Measurements from ENCODE around the gene FANCD2.
A peak's percentile ranks its signal among the peaks of the same experiment; 100 is the strongest.

FANCD2 gene

DNA sequence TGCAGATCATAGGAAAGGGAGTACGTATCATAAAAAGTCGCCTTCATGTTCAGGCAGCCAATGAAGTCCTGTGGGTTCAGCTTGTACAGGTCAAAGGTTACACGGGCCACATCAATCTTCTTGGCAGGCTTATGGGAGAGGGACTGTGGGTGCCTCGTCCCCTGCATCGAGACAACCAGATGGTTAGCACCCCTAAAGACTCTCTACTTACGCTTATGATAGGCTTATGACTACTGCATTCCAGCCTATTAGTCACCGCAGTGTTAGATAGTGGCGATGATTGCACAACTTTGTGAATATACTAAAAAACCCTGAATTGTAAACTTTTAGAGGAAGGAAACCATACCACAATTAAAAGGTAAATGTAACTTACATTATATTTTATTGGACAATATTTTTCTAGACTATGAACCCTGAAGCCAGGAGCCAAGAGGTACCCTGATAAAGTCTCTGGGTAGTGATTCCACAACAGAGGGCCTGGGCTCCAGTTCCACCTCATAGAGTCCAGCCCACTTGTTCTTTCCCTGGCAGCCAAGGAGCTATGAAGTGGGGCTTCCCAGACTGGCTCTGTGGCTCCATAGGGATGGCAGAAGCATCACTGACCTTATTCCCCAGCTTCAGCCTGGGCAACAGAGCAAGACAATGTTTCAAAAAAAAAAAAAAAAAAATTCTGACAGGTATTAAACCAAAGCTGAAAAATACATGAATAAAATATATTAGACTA is 2.5 kb upstream of the FANCD2 start (continued):
- TF ChIP-seq ZNF660 (tag by site-specific recombination; IDR thresholded peaks at IDR 0.05): no peak

DNA sequence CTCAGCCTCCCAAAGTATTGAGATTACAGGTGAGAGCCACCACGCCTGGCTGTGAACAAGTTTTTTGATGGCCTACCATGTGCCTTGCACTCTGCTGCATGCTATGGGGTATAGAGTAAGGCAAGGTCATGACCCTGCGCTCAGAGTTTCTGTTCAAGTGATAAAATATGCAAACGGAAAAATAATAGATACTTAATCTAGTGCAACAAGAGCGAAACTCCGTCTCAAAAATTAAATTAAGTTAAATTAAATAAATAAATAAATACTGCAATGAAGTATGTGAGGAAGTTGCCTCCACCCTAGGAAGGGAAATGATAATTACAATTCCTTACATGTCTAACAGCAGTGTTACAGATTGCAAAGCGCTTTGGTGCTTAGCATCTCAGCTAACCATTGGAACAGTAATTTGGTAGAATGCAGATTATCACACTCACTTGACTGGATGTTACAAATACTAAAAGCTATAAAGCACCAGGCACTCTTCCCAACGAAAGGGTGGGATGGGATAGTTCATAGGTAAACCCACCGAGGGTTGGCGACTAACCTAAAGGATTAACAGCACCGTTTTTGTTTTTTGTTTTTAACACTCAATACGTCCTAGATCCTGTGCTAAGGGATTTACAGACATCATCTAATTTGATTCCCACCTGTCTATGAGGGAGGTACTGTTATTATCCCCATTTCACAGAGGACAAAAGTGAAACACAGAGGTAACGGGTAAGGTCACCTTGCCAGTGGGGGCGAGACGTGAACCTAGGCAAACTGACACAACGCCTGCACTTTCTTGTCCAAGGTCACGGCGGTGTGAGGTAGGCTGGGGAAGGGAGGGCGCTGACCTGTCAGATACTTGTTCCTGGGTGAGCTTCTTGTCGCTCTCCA is 793 bp upstream of the FANCD2 start:
- TF ChIP-seq ZNF664 (tag by site-specific recombination; IDR thresholded peaks at IDR 0.05) (peak; percentile 69; the same call in 1 of the 2 replicates), FEZF1 (tag by site-specific recombination; IDR thresholded peaks at IDR 0.05) (no peak)
- TF ChIP-seq, protein P1, sequence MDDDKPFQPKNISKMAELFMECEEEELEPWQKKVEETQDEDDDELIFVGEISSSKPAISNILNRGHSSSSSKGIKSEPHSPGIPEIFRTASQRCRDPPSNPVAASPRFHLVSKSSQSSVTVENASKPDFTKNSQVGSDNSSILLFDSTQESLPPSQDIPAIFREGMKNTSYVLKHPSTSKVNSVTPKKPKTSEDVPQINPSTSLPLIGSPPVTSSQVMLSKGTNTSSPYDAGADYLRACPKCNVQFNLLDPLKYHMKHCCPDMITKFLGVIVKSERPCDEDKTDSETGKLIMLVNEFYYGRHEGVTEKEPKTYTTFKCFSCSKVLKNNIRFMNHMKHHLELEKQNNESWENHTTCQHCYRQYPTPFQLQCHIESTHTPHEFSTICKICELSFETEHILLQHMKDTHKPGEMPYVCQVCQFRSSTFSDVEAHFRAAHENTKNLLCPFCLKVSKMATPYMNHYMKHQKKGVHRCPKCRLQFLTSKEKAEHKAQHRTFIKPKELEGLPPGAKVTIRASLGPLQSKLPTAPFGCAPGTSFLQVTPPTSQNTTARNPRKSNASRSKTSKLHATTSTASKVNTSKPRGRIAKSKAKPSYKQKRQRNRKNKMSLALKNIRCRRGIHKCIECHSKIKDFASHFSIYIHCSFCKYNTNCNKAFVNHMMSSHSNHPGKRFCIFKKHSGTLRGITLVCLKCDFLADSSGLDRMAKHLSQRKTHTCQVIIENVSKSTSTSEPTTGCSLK (tag by site-specific recombination; IDR thresholded peaks at IDR 0.05): no peak
- H3K27ac ChIP-seq (ENCODE audit: extremely low read depth, low read depth, low read length): peak overlapping the region; percentile 86
- H3K36me3 ChIP-seq (ENCODE audit: control insufficient read depth in 2 of 2, insufficient read depth in 1 of 2, low read length in 2 of 2): peaks cover 34 to 65% of the 10 kb centered on the region in 2 experiments; a peak in 2 of 3 replicates
- H3K4me3 ChIP-seq (ENCODE audit: low read depth, low read length): peak overlapping the region; percentile 82
- CTCF ChIA-PET: no interaction called here
- peaks cover 2% of the 10 kb centered on the region; the same call in 1 of the 2 replicates for H3K4me1 ChIP-seq (ENCODE audit: control insufficient read depth, insufficient read depth, low read length)
- POLR2A ChIA-PET: interaction anchor here (0.7 to 1.9 kb wide), 8 partner anchors 8 to 161 kb away, joined by 3 to 11 read pairs (median 4); partner anchors contain the start of genes CRELD1, EMC3 and PRRT3
- no peaks in the 10 kb centered on the region for H3K9me3 ChIP-seq (ENCODE audit: control insufficient read depth, insufficient read depth, low read depth, low read length)

DNA sequence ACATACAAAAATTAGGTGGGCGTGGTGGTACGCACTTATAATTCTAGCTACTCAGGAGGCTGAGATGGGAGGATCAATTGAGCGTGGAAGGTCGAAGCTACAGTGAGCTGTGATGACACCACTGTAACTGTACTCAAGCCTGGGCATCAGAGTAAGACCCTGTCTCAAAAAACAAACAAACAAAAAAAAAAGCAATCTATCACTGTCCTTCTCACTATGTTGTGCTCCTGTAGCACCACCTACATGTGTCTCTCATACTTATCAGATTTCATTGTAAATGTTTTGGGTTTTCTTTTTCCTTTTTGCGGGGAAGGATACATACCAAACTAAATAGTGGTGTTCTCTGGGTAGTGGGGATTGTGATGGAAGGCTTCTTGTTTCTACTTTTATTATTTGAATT is 14.8 kb downstream of the FANCD2 start:
- Histone ChIP-seq H3K4me1 (ENCODE audit: control insufficient read depth, insufficient read depth, low read length) (no peaks in the 10 kb centered on the region), H3K9me3 (ENCODE audit: control insufficient read depth, insufficient read depth, low read depth, low read length) (no peaks in the 10 kb centered on the region), H3K36me3 (ENCODE audit: control insufficient read depth in 2 of 2, insufficient read depth in 1 of 2, low read length in 2 of 2) (peaks cover 70 to 87% of the 10 kb centered on the region in 2 experiments), H3K4me3 (ENCODE audit: low read depth, low read length) (no peak overlapping the region), H3K27ac (ENCODE audit: extremely low read depth, low read depth, low read length) (no peak overlapping the region)
- POLR2A ChIA-PET: interaction anchor here (0.7 kb wide), 1 partner anchor 559 kb away, joined by 3 read pairs; no protein-coding TSS in a partner anchor
- CTCF ChIA-PET: no interaction called here
- no peak for TF ChIP-seq BCL11B (tag by site-specific recombination; IDR thresholded peaks at IDR 0.05; ENCODE audit: low read depth)
- TF ChIP-seq YY1 (tag by site-specific recombination; IDR thresholded peaks at IDR 0.05): no peak
- no peak for TF ChIP-seq SCRT2 (tag by site-specific recombination; IDR thresholded peaks at IDR 0.05)
- TF ChIP-seq ZNF311 (tag by site-specific recombination; IDR thresholded peaks at IDR 0.05; ENCODE audit: borderline replicate concordance): no peak
- TF ChIP-seq MEIS1 (CRISPR knock-in tag; IDR thresholded peaks at IDR 0.05; ENCODE audit: borderline replicate concordance): no peak
- TF ChIP-seq, protein P2, sequence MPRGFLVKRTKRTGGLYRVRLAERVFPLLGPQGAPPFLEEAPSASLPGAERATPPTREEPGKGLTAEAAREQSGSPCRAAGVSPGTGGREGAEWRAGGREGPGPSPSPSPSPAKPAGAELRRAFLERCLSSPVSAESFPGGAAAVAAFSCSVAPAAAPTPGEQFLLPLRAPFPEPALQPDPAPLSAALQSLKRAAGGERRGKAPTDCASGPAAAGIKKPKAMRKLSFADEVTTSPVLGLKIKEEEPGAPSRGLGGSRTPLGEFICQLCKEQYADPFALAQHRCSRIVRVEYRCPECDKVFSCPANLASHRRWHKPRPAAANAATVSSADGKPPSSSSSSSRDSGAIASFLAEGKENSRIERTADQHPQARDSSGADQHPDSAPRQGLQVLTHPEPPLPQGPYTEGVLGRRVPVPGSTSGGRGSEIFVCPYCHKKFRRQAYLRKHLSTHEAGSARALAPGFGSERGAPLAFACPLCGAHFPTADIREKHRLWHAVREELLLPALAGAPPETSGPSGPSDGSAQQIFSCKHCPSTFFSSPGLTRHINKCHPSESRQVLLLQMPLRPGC (tag by site-specific recombination; IDR thresholded peaks at IDR 0.05): no peak
- no peak for TF ChIP-seq ZFHX2 (tag by site-specific recombination; conservative IDR thresholded peaks at IDR 0.05)
- TF ChIP-seq ZNF768 (tag by site-specific recombination; IDR thresholded peaks at IDR 0.05): no peak
- TF ChIP-seq, protein P3, sequence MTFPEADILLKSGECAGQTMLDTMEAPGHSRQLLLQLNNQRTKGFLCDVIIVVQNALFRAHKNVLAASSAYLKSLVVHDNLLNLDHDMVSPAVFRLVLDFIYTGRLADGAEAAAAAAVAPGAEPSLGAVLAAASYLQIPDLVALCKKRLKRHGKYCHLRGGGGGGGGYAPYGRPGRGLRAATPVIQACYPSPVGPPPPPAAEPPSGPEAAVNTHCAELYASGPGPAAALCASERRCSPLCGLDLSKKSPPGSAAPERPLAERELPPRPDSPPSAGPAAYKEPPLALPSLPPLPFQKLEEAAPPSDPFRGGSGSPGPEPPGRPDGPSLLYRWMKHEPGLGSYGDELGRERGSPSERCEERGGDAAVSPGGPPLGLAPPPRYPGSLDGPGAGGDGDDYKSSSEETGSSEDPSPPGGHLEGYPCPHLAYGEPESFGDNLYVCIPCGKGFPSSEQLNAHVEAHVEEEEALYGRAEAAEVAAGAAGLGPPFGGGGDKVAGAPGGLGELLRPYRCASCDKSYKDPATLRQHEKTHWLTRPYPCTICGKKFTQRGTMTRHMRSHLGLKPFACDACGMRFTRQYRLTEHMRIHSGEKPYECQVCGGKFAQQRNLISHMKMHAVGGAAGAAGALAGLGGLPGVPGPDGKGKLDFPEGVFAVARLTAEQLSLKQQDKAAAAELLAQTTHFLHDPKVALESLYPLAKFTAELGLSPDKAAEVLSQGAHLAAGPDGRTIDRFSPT (tag by site-specific recombination; IDR thresholded peaks at IDR 0.05): no peak
